SK-MEL-5 (cell line): ENCODE results near the gene CHN1. TPM values are rescaled to one million over a fixed set of nuclear protein-coding genes. Genes with fewer than 3 reads are reported as not detected.

Experiments used
- DNase-seq: peaks from one replicate; pipeline ENCODE4 v3.0.0-alpha.2; 2016; ENCODE audit warnings: low read depth, low spot score
- in situ Hi-C: cut with HindIII; loops from 2 replicates; pipeline ENCODE4 v1.10.0; 2016; ENCODE audit warnings: low sequenced_read_pairs, high pct_unique_total_duplicates, low pct_unique_long_range_greater_than_20kb
- polyA plus RNA-seq, 2 experiments: library from polyadenylated mRNA; depleted of rRNA; stranded (reverse); fragments of >200 nt; gene quantifications; 2 replicates each; pipeline ENCODE4 v1.2.3, GENCODE V29; 2015
- total RNA-seq: library from RNA; depleted of rRNA; stranded (reverse); fragments of >200 nt; shearing (Covaris generic); gene quantifications from 2 replicates; pipeline ENCODE4 v1.2.3, GENCODE V29; 2014; rRNA removed

The CHN1 gene, protein sequence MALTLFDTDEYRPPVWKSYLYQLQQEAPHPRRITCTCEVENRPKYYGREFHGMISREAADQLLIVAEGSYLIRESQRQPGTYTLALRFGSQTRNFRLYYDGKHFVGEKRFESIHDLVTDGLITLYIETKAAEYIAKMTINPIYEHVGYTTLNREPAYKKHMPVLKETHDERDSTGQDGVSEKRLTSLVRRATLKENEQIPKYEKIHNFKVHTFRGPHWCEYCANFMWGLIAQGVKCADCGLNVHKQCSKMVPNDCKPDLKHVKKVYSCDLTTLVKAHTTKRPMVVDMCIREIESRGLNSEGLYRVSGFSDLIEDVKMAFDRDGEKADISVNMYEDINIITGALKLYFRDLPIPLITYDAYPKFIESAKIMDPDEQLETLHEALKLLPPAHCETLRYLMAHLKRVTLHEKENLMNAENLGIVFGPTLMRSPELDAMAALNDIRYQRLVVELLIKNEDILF
- 3.4 and 5.7 TPM in 2 replicates for total RNA-seq
- 4.5 and 6.1 TPM in 2 replicates for polyA plus RNA-seq (2015; cell fraction: cytosol; rRNA removed)
- 7.9 and 8.5 TPM in 2 replicates for polyA plus RNA-seq (2015; cell fraction: nucleus; rRNA removed)

DNA sequence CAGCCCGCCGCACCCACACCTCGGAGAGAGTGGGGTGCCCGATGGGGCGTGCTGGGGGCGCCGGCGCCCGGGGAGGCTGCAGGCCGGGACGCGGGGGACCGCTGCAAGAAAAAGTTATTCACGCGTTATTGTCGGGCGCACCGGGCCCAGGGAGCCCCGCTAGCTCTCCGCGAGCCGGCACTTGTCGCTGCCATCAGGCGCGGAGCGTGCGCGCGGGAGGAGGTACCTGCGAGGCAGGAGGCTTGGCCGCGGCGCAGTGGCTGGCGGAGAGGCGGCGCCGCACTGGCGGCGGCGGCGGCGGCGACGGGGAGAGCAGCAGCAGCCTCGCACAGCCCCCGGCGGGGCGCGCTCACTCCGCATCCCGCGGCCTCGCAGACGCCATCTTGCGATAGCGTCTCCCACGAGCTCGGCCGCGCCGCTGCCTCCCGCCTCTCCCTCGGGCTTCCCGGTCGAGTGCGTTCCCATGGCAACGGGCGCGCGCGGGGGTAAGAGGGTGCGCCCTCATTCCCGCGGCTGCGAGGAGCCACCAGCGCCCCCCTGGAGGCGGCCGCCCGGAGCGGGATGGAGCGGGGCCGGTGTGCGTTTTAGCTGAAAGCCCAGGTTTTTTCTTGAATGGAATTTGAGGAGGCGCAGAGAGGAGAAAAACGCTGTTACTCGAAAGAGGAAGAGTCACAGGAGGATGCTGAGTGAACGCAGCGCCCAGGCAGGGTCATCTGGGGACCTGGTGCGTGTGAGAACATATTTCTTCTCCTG, at the start of gene CHN1:
TSS of gene CHN1 (minus strand) at position 402 of the 753 bp plus-strand sequence. CDS start 469 bp downstream, outside the sequence.
- in situ Hi-C loops, result no loop called here
- DNase-seq, result peak; percentile 76

DNA sequence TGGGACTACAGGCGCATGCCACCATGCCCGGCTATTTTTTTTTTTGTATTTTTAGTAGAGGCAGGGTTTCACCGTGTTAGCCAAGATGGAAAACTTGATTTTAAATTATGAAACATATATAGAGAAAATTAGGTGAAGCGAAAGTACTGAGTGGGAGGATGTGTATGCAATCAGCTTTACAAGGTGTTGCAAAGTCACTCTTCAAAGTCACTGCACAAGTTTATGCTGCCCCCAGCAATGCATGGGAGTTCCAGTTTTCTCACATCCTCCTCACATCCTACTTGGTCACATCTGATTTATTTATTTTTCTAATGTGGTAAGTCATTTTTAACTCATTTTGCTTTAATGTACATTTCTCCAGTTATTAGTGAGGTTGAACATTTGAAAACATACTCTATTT, 49.2 kb upstream of the CHN1 start:
- DNase-seq, result no peak
- in situ Hi-C loops, result no loop called here

DNA sequence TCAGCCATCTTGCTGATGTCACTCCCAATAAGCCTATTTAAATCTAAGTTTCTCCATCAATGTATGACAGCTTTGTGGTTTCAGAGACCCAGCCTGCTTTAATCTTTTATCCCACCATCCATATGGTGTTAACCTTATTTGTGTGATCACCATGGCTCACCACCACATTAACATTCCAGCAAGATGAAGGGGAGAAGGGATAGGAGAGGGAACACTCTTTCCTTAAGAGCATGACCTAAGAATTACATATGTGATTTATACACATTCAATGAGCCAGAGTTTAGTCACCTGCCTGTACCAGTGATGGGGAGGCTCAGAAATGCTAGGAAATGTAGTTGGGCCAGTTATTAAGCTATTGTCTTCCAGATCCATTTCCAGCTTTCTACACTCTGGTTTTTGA, 44.5 kb upstream of the CHN1 start:
- in situ Hi-C loops, result no loop called here
- DNase-seq, result no peak

DNA sequence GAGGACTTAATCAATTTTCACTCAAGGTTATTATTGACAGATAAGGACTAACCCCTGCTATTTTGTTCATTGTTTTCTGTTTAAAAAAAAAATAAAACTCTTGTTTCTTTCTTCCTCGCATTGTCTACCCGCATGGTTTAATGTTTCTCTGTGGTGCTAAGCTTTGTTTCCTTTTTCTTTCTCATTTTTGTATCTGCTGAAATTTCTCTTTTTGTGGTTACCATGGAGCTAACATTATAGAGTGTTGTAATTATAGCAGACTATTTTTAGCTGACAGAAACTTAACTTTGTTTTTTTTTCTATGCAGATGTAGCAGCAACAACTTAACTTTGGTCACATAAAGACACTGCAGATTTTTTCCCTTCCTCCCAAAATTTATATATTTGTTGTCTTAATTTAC, 43.1 kb upstream of the CHN1 start:
- no peak for DNase-seq
- in situ Hi-C loops, result no loop called here

DNA sequence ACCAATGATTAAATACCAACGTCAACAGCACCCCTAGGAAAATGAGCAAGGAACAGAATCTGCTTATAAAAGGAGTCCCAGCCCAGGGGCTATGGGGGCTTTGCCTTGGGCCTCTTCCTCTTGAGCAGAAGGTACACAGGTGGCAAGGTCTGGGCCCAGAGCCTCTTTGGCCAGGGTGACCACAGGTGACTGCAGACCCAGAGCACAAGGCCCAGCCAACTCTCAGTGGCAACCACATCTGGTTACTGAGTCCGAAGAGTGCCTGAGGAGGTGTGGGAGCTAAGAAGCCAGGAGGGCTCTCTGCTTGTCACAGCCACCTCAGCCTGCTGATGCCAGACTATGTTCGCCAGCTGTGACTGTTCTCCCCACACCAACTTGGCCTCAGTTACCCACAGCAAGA, 34.3 kb upstream of the CHN1 start:
- in situ Hi-C loops, result no loop called here

DNA sequence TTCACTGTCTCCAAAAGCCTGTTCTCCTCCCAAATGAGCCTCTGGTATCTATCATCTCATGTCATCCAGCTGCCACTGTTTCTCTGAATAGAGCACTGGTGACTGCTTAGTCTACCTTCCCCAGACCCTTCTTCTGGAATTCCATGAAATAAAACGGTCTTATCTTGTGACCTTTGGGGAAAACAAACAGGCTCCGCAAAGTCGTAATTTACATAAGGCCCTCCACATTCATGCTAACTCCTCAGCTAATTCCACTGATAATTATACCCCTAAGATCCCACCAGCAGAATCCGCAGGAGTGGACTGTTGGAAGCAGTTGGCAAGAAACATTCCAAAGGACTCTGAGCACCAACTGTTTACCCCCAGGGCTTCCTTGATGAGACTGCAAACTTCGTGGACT, 33.9 kb upstream of the CHN1 start:
- in situ Hi-C loops, result no loop called here
- no peak for DNase-seq

More for the DNA sequence above, 34.3 kb upstream of the CHN1 start:
- no peak for DNase-seq

DNA sequence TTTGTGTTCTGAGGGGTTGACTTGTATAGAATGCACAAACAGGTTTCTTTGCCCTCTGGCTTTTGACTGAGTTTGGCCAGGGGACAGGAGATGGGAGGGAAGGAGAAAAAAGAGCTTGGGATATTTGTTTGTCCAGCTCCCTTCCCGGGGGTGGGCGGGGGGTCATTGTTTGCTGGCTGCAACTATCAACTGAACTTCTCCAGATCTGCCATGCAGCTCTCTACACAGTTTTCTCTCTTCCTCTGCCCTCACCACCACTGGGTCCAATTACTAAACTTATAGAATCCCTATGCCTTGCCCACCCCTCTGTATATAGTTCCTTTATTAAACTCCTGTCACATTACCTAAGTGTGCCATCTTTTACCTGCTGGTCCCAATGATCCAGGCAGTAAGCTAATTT, 32.8 kb upstream of the CHN1 start:
- in situ Hi-C loops, result no loop called here
- no peak for DNase-seq

DNA sequence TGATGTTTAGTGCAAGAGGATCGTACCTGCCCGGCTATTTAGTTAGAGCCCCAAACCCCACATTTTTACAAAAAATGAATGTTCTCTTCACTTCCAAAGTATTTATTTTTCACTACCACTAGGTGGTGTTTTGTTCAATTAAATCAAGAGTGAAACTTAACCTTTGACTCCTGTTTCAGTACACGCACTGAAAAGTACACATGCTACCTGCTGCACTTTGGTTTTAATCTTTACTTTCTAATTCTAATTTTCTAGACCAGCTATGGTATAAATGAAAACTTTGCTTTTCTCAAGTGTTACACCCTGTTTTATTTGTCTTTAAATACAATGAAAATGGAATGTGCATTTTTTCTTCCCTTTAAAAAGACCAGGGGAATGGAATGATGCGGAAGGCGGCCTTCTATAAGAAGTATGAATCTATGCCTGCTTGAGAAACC, 31.4 kb upstream of the CHN1 start:
- in situ Hi-C loops, result no loop called here
- DNase-seq, result peak; percentile 45

DNA sequence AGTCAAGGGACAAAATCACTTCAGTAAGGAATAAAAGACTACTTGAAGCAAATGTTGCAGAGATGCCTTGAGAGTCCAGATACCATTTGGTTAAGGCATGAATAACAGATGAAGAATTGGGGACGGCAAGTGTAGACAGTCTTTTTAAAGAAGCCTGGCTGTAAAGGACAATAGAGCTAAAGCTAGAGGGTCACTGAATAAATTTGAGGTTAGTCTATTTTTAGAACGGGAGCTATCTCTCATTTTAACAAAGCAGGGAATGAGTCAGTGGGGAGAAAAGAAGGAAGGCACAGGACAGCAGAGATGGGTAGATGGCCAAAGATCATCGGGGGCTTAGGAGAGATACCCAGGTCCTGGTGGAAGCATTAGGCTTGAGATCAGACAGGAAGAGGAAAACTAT, 30.6 kb upstream of the CHN1 start:
- no peak for DNase-seq
- in situ Hi-C loops, result no loop called here

DNA sequence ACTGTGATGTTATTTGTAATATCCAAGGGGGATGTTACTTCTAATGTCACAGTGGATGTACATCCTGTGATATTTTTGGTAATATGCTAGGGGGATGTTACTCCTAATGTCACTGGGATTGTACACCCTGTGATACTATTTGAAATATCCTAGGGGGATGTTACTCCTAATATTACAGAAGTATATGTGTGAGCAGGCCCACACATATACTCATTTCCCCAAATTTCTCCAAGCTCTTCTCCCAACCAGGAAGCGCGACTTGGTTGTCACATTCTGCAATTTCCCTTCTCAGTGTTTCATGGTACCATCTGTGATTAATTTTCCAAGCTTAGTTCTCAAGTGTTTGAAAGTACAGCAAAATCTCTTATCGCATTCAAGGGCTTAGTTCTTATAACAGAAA, 29.5 kb upstream of the CHN1 start:
- in situ Hi-C loops, result no loop called here
- DNase-seq, result no peak

DNA sequence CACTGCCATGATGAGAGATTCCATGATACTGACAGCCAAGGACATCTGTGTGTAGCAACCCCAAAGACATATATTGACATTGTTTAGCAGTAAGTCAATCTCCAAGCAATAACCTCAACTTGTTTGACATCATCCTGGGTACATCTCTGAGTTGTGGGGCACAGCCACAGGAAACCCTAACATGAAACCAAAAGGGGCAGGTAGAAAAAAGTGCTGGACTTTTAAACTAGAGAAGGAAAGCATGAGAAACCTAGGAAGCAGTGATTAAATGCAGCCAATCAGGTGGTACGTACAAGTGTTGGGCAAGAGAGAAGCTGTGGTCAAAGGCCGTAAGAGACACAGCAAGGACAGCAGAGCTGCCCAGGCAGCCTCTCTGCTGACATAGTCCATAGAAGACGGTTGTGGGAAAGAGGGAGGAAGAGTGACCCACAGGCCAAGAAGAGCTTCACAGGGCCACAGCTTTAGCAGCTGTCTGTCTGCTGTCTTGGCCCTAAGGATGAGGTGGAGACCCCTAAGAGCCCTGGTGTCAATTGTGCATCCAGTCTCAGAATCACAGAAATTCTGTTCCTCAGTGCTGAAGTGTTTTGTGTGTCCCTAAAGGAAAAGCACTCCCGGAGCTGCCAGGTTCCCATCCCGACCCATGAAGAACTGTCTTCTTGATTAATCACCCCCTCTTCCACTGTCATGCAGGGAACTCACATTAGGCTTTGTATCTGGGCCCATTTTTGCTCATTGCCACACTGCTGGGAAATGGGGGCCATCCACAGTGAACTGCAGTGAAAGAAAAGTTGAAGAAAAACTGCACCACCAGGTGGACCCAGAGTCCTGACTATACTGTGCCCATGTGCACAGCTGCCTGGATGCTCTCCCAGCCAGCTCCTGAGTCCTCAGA, 25.4 kb upstream of the CHN1 start:
- in situ Hi-C loops, result no loop called here
- DNase-seq, result peak; percentile 59

DNA sequence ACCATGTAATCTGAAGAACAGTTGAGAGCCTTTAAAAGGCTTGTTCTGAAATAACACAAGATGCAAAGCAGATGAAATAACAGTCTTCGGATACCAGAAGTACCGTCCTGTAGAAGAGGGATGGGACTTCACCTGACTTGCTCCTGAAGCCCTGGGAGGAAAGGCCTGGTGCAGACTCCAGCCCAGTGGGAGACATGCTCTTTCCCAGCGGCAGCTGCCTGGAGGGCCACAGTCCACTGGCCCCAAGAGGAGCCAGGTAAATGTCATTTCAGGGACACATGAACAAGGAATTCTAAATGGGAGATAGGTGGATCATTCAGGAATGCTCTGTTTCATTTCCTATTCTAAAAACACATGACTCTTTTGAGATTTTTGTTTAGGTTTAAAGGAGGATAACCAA, 22.6 kb upstream of the CHN1 start:
- in situ Hi-C loops, result no loop called here
- no peak for DNase-seq

DNA sequence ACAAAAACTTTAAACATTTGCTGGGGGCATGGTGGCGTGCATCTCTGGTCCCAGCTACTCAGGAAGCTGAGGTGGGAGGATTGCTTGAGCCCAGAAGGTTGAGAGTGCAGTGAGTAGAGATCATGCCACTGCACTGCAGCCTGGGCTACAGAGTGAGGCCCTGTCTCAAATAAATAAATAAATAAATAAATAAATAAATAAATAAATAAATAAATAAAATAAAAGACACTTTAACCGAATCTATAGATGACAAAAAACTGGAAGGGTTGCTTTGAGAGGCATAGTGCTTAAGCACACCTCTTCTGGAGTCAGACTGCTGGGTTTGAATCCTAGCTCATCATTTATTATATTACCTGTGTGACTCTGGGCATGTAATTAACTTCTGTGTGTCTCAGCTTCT, 21.2 kb upstream of the CHN1 start:
- DNase-seq, result no peak
- in situ Hi-C loops, result no loop called here

DNA sequence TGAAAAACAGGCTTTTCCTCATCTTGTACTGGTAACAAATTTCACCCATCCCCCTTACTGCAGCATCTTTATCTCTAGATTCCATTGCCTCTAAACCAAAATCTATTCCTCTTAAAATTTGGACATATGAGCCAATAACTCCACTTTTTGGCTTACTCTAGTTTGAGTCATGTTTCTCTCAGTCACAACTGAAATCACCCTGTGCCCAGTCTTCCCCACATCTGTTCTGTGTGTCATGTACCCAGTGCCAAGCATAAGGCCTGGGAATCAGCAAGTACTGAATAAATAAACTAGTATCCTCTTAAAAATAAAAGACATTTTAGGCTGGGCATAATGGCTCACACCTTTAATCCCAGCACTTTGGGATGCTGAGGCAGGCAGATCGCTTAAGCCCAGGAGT, 20.8 kb upstream of the CHN1 start:
- in situ Hi-C loops, result no loop called here

DNA sequence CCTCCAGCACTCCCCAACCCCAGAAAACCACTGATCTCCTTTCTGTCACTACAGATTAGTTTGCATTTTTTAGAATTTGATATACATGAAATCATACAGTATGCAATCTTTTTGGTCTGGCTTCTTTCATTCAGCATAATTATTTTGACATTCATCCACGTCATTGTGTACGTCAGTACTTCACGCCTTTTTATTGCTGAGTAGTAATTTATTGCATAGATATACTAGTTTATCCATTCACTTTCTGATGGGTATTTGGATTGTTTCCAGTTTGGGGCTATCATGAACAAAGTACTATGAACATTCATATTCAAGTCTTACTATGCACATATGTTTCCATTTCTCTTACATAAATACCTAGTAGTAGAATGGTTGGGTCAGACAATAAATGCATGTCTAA, 20.1 kb upstream of the CHN1 start:
- no peak for DNase-seq
- in situ Hi-C loops, result no loop called here

More for the DNA sequence above, 20.8 kb upstream of the CHN1 start:
- no peak for DNase-seq

DNA sequence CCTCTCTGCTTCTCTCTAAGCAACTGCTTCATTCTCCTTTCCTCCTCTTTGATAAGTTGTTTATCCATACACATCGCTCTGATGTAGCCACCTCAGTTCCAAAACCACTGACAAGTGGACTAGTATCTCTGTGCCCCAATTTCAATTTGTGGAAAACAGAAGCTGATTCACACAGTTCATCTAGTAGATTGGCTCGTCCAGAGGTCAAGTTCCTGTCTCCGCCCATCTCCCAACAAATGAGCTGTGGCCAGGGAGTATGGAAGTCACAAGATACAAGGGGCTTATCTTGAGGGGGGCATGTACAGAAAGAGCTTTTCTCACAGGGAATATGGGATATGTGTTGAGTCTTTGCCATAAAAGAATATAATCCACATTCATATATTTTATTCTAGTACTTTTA, 17.7 kb upstream of the CHN1 start:
- DNase-seq, result no peak
- in situ Hi-C loops, result no loop called here

DNA sequence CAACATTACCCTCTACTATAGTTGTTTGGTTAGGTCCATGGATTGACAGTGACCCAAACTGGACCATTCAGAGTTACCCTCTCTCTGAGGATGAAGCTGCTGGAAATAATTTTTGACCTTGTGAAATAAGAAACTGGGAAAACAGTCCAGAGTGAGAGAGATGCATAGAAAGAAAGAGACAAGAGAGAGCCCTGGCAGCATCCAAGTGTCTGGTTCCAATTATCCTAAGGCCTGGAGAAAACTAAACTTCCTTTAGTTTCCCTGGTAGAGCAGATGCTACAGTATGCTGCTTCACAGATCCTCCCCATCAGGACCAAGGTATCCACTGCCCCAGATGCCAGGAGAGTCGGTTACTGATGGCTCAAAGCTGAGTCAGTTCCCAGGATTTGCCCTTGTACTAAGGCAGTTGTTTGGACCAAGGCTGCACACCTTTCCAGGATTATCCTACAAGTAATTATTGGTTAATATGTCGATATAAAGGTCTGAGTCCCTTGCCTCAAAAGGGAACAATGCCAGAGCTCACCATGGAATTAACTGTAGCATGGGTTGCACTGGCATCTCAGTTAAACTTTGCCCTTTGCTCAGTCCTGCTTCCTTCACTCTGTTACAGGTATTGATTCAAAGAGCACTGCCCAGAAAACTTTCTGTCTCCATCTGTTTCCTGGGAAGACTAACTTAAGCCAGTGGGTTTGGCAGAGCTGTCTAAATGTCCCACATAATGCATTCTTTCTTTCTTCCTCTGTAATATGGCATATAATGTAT, 14.6 kb upstream of the CHN1 start:
- in situ Hi-C loops, result no loop called here
- no peak for DNase-seq
